T-helper 1 cell treated with Interleukin-12 subunit alpha and Interleukin-12 subunit beta and Interleukin-4 antibody, amounts not matched to agents 30 μg/mL and 1 μg/mL, for 36 hours (primary cell): Measurements from ENCODE around the gene OTOG.
"Not testable (repeated sequence)": the region's sequence is repeated elsewhere in the genome, so short reads cannot be mapped to it uniquely, and the experiment has no call there.

Experiments
- H3K27ac Mint-ChIP-seq: one replicate; pipeline ENCODE4 v1.8.0; 2021; ENCODE audit warnings: mild to moderate bottlenecking, mixed read lengths
- H3K27me3 Mint-ChIP-seq: one replicate; pipeline ENCODE4 v1.8.0; 2021; ENCODE audit warnings: low read depth, mixed read lengths
- H3K36me3 Mint-ChIP-seq: one replicate; pipeline ENCODE4 v1.8.0; 2021; ENCODE audit warnings: low read depth, mixed read lengths
- H3K4me1 Mint-ChIP-seq: one replicate; pipeline ENCODE4 v1.8.0; 2021; ENCODE audit warnings: low read depth, mixed read lengths
- H3K4me3 Mint-ChIP-seq: one replicate; pipeline ENCODE4 v1.8.0; 2021; ENCODE audit warnings: mild to moderate bottlenecking, moderate library complexity, mixed read lengths
- H3K9me3 Mint-ChIP-seq: one replicate; pipeline ENCODE4 v1.8.0; 2021; ENCODE audit warnings: mixed read lengths

Gene OTOG

GRCh38 chr11:17609291-17610084, 62.4 kb downstream of the OTOG start:
- Mint-ChIP-seq H3K9me3 (no peaks in the 10 kb centered on the region), H3K27ac (no peak overlapping the region), H3K4me3 (no peak overlapping the region), H3K36me3 (no peaks in the 10 kb centered on the region), H3K4me1 (no peaks in the 10 kb centered on the region), H3K27me3 (peaks cover 2% of the 10 kb centered on the region)

- H3K36me3 Mint-ChIP-seq: no peaks in the 10 kb centered on the region
- no peak overlapping the region for H3K27ac Mint-ChIP-seq
- peaks cover 7% of the 10 kb centered on the region for H3K27me3 Mint-ChIP-seq
- H3K9me3 Mint-ChIP-seq: no peaks in the 10 kb centered on the region
- H3K4me1 Mint-ChIP-seq: no peaks in the 10 kb centered on the region
- H3K4me3 Mint-ChIP-seq: no peak overlapping the region
Observed at GRCh38 chr11:17610085-17610894, 63.2 kb downstream of the OTOG start.

GRCh38 chr11:17611049-17611448, 64.0 kb downstream of the OTOG start:
- no peaks in the 10 kb centered on the region for H3K4me1 Mint-ChIP-seq
- no peak overlapping the region for H3K27ac Mint-ChIP-seq
- no peaks in the 10 kb centered on the region for H3K36me3 Mint-ChIP-seq
- H3K4me3 Mint-ChIP-seq: no peak overlapping the region
- H3K27me3 Mint-ChIP-seq: peaks cover 7% of the 10 kb centered on the region
- H3K9me3 Mint-ChIP-seq: no peaks in the 10 kb centered on the region

- Mint-ChIP-seq H3K9me3 (no peaks in the 10 kb centered on the region), H3K27ac (no peak overlapping the region), H3K4me3 (no peak overlapping the region)
Observed at GRCh38 chr11:17611503-17612220, 64.6 kb downstream of the OTOG start.

GRCh38 chr11:17612221-17613188, 65.4 kb downstream of the OTOG start:
- no peaks in the 10 kb centered on the region for H3K36me3 Mint-ChIP-seq

More at GRCh38 chr11:17611503-17612220, 64.6 kb downstream of the OTOG start:
- Mint-ChIP-seq H3K36me3 (no peaks in the 10 kb centered on the region), H3K27me3 (peaks cover 7% of the 10 kb centered on the region), H3K4me1 (no peaks in the 10 kb centered on the region)

GRCh38 chr11:17613428-17613962, 66.4 kb downstream of the OTOG start:
- H3K27ac Mint-ChIP-seq: no peak overlapping the region
- H3K27me3 Mint-ChIP-seq: peaks cover 15% of the 10 kb centered on the region
- H3K4me3 Mint-ChIP-seq: no peak overlapping the region
- H3K9me3 Mint-ChIP-seq: no peaks in the 10 kb centered on the region
- no peaks in the 10 kb centered on the region for H3K36me3 Mint-ChIP-seq
- H3K4me1 Mint-ChIP-seq: no peaks in the 10 kb centered on the region

More at GRCh38 chr11:17612221-17613188, 65.4 kb downstream of the OTOG start:
- Mint-ChIP-seq H3K4me1 (no peaks in the 10 kb centered on the region), H3K27ac (no peak overlapping the region), H3K27me3 (peaks cover 12% of the 10 kb centered on the region), H3K9me3 (no peaks in the 10 kb centered on the region), H3K4me3 (no peak overlapping the region)

GRCh38 chr11:17613983-17614382, 66.9 kb downstream of the OTOG start:
- H3K27ac Mint-ChIP-seq: no peak overlapping the region

GRCh38 chr11:17622711-17623110, 75.7 kb downstream of the OTOG start:
- peaks cover 48% of the 10 kb centered on the region for H3K27me3 Mint-ChIP-seq
- H3K36me3 Mint-ChIP-seq, H3K9me3 Mint-ChIP-seq, H3K27ac Mint-ChIP-seq, H3K4me1 Mint-ChIP-seq, H3K4me3 Mint-ChIP-seq: not testable (repeated sequence)

More at GRCh38 chr11:17613983-17614382, 66.9 kb downstream of the OTOG start:
- Mint-ChIP-seq H3K9me3 (no peaks in the 10 kb centered on the region), H3K36me3 (no peaks in the 10 kb centered on the region), H3K27me3 (peaks cover 15% of the 10 kb centered on the region), H3K4me1 (no peaks in the 10 kb centered on the region), H3K4me3 (no peak overlapping the region)

GRCh38 chr11:17629113-17629512, 82.1 kb downstream of the OTOG start:
- no peaks in the 10 kb centered on the region for H3K9me3 Mint-ChIP-seq
- H3K4me3 Mint-ChIP-seq: no peak overlapping the region
- H3K36me3 Mint-ChIP-seq: no peaks in the 10 kb centered on the region
- H3K27ac Mint-ChIP-seq: no peak overlapping the region
- peaks cover 24% of the 10 kb centered on the region for H3K27me3 Mint-ChIP-seq
- no peaks in the 10 kb centered on the region for H3K4me1 Mint-ChIP-seq

- no peak overlapping the region for H3K27ac Mint-ChIP-seq
- no peaks in the 10 kb centered on the region for H3K36me3 Mint-ChIP-seq
- H3K27me3 Mint-ChIP-seq: peaks cover 18% of the 10 kb centered on the region
- H3K4me1 Mint-ChIP-seq: no peaks in the 10 kb centered on the region
- no peaks in the 10 kb centered on the region for H3K9me3 Mint-ChIP-seq
- H3K4me3 Mint-ChIP-seq: no peak overlapping the region
Observed at GRCh38 chr11:17630936-17631335, 83.9 kb downstream of the OTOG start.

- H3K9me3 Mint-ChIP-seq: no peaks in the 10 kb centered on the region
- H3K27ac Mint-ChIP-seq: no peak overlapping the region
- H3K4me1 Mint-ChIP-seq: no peaks in the 10 kb centered on the region
- H3K27me3 Mint-ChIP-seq: peaks cover 16% of the 10 kb centered on the region
- no peak overlapping the region for H3K4me3 Mint-ChIP-seq
- no peaks in the 10 kb centered on the region for H3K36me3 Mint-ChIP-seq
Observed at GRCh38 chr11:17631702-17632365, 84.8 kb downstream of the OTOG start.

- H3K36me3 Mint-ChIP-seq: no peaks in the 10 kb centered on the region
- H3K27ac Mint-ChIP-seq: no peak overlapping the region
- H3K27me3 Mint-ChIP-seq: peaks cover 2% of the 10 kb centered on the region
- no peak overlapping the region for H3K4me3 Mint-ChIP-seq
- H3K9me3 Mint-ChIP-seq: no peaks in the 10 kb centered on the region
- H3K4me1 Mint-ChIP-seq: no peaks in the 10 kb centered on the region
Observed at GRCh38 chr11:17633279-17633986, 86.4 kb downstream of the OTOG start.
